WI38 (cell line): ENCODE measurements around the gene SPRR2E.

Experiments
- H3K4me3 ChIP-seq: 2 replicates; pipeline ENCODE4 v1.5.1; 2011; ENCODE audit warnings: low read depth, mild to moderate bottlenecking, control low read depth, low read length
- CTCF ChIP-seq: IDR thresholded peaks from 2 replicates; pipeline ENCODE4 v1.5.1; 2012; ENCODE audit warnings: low read depth, mild to moderate bottlenecking, control low read depth, low read length

Gene SPRR2E

GRCh38 chr1:153095764-153096163, 1.4 kb upstream of the SPRR2E start:
- no peak for TF ChIP-seq CTCF
- no peak overlapping the region for H3K4me3 ChIP-seq

- no peak for TF ChIP-seq CTCF
- H3K4me3 ChIP-seq: no peak overlapping the region
These were observed 6.7 kb downstream of the SPRR2E start for GRCh38 chr1:153087652-153088051.

GRCh38 chr1:153081736-153082135, 12.6 kb downstream of the SPRR2E start:
- H3K4me3 ChIP-seq: no peak overlapping the region
- no peak for TF ChIP-seq CTCF

- no peak overlapping the region for H3K4me3 ChIP-seq
- TF ChIP-seq CTCF: no peak
These were observed 21.3 kb downstream of the SPRR2E start for GRCh38 chr1:153072806-153073726.

- no peak within 1 kb of the TSS for H3K4me3 ChIP-seq
- TF ChIP-seq CTCF: no peak
These were observed 22.8 kb downstream of the SPRR2E start, which contains the start of gene SPRR2B for GRCh38 chr1:153071511-153071910. Gene SPRR2B, minus strand, starts transcription at chr1:153071611. Its CDS starts 772 bp downstream, at chr1:153070839.

- no peak overlapping the region for H3K4me3 ChIP-seq
These were observed 24.1 kb downstream of the SPRR2E start for GRCh38 chr1:153070243-153070642.

More at GRCh38 chr1:153070243-153070642, 24.1 kb downstream of the SPRR2E start:
- TF ChIP-seq CTCF: no peak
